Naive B cell (primary cell): ENCODE data around the gene TMCC3. TPM values are rescaled to one million over a fixed set of nuclear protein-coding genes. Genes with fewer than 3 reads are reported as not detected.

Source experiments
- ATAC-seq, 2 donors: fragments of 150-1000 bp; cut with Tn5 transposase; 2 replicates each; pipeline ENCODE4 v1.10.0; 2021; ENCODE audit warnings: low read depth in 2 of 2, mild to moderate bottlenecking in 2 of 2, moderate library complexity in 2 of 2
- DNase-seq: peaks from one replicate; pipeline ENCODE4 v3.0.0; 2022
- H3K27ac Mint-ChIP-seq, 6 donors: one replicate each; pipeline ENCODE4 v1.8.0; 2020 to 2022; ENCODE audit warnings: mild to moderate bottlenecking in 6 of 6, mixed read lengths in 6 of 6, moderate library complexity in 5 of 6, inconsistent platforms in 2 of 6
- H3K27me3 Mint-ChIP-seq, 3 donors: one replicate each; pipeline ENCODE4 v1.8.0; 2021 to 2022; ENCODE audit warnings: mixed read lengths in 3 of 3, mild to moderate bottlenecking in 1 of 3
- H3K36me3 Mint-ChIP-seq, 2 donors: one replicate each; pipeline ENCODE4 v1.8.0; 2020 to 2022; ENCODE audit warnings: mixed read lengths in 2 of 2, inconsistent platforms in 1 of 2, mild to moderate bottlenecking in 1 of 2
- H3K4me1 Mint-ChIP-seq, 3 donors: one replicate each; pipeline ENCODE4 v1.8.0; 2020 to 2022; ENCODE audit warnings: mixed read lengths in 3 of 3, inconsistent platforms in 1 of 3, mild to moderate bottlenecking in 1 of 3, moderate library complexity in 1 of 3
- H3K4me3 Mint-ChIP-seq, 8 donors: one replicate each; pipeline ENCODE4 v1.8.0; 2020 to 2022; ENCODE audit warnings: mild to moderate bottlenecking in 8 of 8, mixed read lengths in 8 of 8, moderate library complexity in 8 of 8, inconsistent platforms in 2 of 8
- H3K9me3 Mint-ChIP-seq, 7 donors: one replicate each; pipeline ENCODE4 v1.8.0; 2020 to 2022; ENCODE audit warnings: mixed read lengths in 7 of 7, mild to moderate bottlenecking in 5 of 7, inconsistent platforms in 2 of 7, moderate library complexity in 1 of 7
- polyA plus RNA-seq, 6 donors: library from polyadenylated mRNA; unstranded; fragments of 300-500 nt; fragmentation: Illumina TruSeq; gene quantifications; one replicate each; pipeline ENCODE4 v1.2.3, GENCODE V29; 2021; ENCODE audit warnings: low read depth in 6 of 6

TMCC3 gene
- polyA plus RNA-seq, 6 donors from 2014 or later = 8.4 to 21.7 (median 13.5) TPM

DNA sequence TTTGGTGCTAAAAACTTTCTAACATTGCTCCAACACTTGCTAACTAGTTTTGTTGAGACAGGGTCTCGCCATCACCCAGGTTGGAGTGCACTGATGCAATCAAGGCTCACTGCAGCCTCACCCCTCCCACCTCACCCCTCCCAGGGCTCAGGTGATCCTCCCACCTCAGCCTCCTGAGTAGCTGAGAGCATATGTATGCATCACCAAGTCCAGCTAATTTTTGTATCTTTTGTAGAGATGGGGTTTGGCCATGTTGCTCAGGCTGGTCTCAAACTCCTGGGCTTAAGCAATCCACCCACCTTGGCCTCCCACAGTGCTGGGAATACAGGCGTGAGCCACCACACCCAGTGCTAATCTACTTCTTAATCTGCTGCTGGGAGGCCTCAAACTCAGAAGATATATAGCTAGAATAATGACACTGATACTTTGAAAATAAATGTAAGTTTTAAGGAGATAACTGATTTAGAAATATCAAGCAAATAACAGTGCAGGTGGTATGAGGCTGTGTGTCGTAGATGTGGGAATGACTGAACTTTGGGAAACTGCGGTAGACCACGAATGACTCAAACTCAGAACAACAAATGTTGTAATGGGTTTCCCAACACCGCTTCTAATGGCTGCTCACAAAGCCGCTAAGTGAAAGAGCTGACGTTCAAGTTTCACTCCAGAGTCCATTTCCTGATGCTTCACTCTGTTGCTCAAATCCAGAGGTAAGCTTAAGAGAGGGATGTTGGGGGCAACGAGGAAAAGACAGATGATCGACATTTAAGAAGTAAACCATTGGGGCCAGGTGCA is 10.0 kb downstream of the TMCC3 start:
- ATAC-seq = no peak
- Mint-ChIP-seq H3K27ac (peak overlapping the region in 1 of 6 donors; percentile 19), H3K36me3 (no peaks in the 10 kb centered on the region), H3K27me3 (no peaks in the 10 kb centered on the region), H3K4me3 (no peak overlapping the region), H3K4me1 (peaks cover 16 to 28% (median 19%) of the 10 kb centered on the region in 3 donors), H3K9me3 (no peaks in the 10 kb centered on the region)
- no peak for DNase-seq

- H3K4me1 Mint-ChIP-seq = peaks cover 0 to 10% (median 4%) of the 10 kb centered on the region in 3 donors
- ATAC-seq (no peak), DNase-seq (no peak)
- no peak overlapping the region for H3K27ac Mint-ChIP-seq
- no peak overlapping the region for H3K4me3 Mint-ChIP-seq
- H3K27me3 Mint-ChIP-seq = no peaks in the 10 kb centered on the region
- H3K36me3 Mint-ChIP-seq = no peaks in the 10 kb centered on the region
- H3K9me3 Mint-ChIP-seq = no peaks in the 10 kb centered on the region
Observed at GRCh38 chr12:94638521-94638920, 11.8 kb downstream of the TMCC3 start.

GRCh38 chr12:94637390-94638113 is 12.8 kb downstream of the TMCC3 start:
- H3K4me1 Mint-ChIP-seq = peaks cover 0 to 4% (median 0%) of the 10 kb centered on the region in 3 donors
- no peaks in the 10 kb centered on the region for H3K9me3 Mint-ChIP-seq
- H3K36me3 Mint-ChIP-seq = no peaks in the 10 kb centered on the region
- ATAC-seq (no peak), DNase-seq (no peak)
- H3K4me3 Mint-ChIP-seq = no peak overlapping the region
- peak overlapping the region in 2 of 6 donors; percentile 57 to 75 for H3K27ac Mint-ChIP-seq
- no peaks in the 10 kb centered on the region for H3K27me3 Mint-ChIP-seq

GRCh38 chr12:94636462-94637085 is 13.8 kb downstream of the TMCC3 start:
- Mint-ChIP-seq H3K27me3 (no peaks in the 10 kb centered on the region), H3K4me3 (no peak overlapping the region), H3K36me3 (no peaks in the 10 kb centered on the region), H3K27ac (peak overlapping the region in 1 of 6 donors; percentile 14), H3K9me3 (no peaks in the 10 kb centered on the region), H3K4me1 (peaks cover 0 to 4% (median 0%) of the 10 kb centered on the region in 3 donors)
- DNase-seq (no peak), ATAC-seq (no peak)

GRCh38 chr12:94634717-94635116 is 15.6 kb downstream of the TMCC3 start:
- no peaks in the 10 kb centered on the region for H3K9me3 Mint-ChIP-seq
- H3K36me3 Mint-ChIP-seq = no peaks in the 10 kb centered on the region
- ATAC-seq (no peak), DNase-seq (no peak)
- H3K4me3 Mint-ChIP-seq = no peak overlapping the region
- H3K27ac Mint-ChIP-seq = no peak overlapping the region
- no peaks in the 10 kb centered on the region for H3K27me3 Mint-ChIP-seq
- no peaks in the 10 kb centered on the region for H3K4me1 Mint-ChIP-seq

DNA sequence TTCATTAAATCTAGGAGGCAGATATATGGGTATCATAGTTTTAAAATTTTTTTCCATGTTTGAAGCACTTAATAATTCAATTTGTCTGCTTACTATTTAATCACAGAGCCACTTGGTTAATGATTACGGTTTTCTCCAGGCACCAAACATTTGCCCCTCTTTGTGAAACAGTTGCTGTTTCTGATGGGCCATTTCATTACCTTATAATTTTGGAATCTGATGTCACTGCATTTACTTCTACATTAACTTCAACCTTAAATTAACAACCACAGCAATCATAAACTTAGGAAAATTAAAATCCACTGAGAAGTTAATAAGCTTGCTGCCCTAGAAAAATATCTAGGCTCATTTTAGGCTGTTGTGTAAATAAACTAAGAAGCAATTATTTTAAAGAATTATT is 17.0 kb downstream of the TMCC3 start:
- Mint-ChIP-seq H3K9me3 (no peaks in the 10 kb centered on the region), H3K36me3 (peaks cover 0 to 2% of the 10 kb centered on the region in 2 donors), H3K27me3 (no peaks in the 10 kb centered on the region), H3K4me3 (no peak overlapping the region), H3K4me1 (peaks cover 0 to 1% (median 0%) of the 10 kb centered on the region in 3 donors), H3K27ac (no peak overlapping the region)
- ATAC-seq = no peak
- DNase-seq = no peak

DNA sequence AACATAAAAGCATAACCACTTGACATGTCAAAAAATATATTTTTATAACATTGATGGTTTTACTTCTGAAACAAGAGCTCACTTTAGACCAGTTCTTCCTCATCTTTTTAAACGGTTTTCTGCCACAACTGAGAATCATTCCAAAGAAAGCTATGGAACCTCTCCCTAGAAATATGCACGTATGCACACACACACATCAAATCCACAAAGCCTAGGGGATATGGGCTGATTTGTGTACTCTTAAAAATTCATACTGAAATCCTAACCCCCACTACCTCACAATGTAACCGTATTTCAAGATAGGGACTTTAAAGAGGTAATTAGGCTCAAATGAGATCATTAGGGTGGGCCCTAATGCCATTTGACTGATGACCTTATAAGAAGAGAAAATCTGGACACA is 19.3 kb downstream of the TMCC3 start:
- no peak for ATAC-seq
- Mint-ChIP-seq H3K9me3 (peaks cover 6 to 12% (median 7%) of the 10 kb centered on the region in 7 donors), H3K27me3 (no peaks in the 10 kb centered on the region), H3K36me3 (peaks cover 3 to 18% of the 10 kb centered on the region in 2 donors), H3K27ac (peak overlapping the region in 1 of 6 donors; percentile 28), H3K4me3 (no peak overlapping the region), H3K4me1 (peaks cover 0 to 8% (median 8%) of the 10 kb centered on the region in 3 donors)
- DNase-seq = no peak

GRCh38 chr12:94628819-94629472 is 21.4 kb downstream of the TMCC3 start:
- Mint-ChIP-seq H3K27ac (no peak overlapping the region), H3K27me3 (no peaks in the 10 kb centered on the region), H3K4me3 (no peak overlapping the region), H3K4me1 (peaks cover 0 to 8% (median 8%) of the 10 kb centered on the region in 3 donors), H3K9me3 (peaks cover 7 to 16% (median 12%) of the 10 kb centered on the region in 7 donors), H3K36me3 (peaks cover 8 to 23% of the 10 kb centered on the region in 2 donors)
- ATAC-seq = no peak
- no peak for DNase-seq

DNA sequence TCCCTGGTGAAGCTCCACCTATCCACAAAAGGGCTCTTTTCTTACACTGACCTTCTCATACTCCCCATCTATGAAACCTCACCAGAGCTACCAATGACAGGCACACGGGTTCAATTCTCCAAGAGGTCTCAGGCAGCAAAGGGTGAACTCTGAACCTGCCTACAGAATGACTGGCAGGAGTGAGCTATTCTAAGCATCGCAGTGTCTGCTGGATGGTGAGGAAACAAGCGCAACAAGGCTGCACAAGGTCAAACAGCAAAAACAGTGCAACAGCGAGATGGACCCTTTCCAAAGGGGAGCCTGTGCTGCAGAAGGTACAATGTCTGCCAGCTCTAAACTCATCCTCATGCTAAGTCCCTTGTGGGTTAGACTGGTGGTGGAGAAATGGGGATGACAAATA is 22.0 kb downstream of the TMCC3 start:
- DNase-seq (no peak), ATAC-seq (no peak)
- H3K4me3 Mint-ChIP-seq = no peak overlapping the region
- H3K27ac Mint-ChIP-seq = no peak overlapping the region
- peaks cover 7 to 16% (median 12%) of the 10 kb centered on the region in 7 donors for H3K9me3 Mint-ChIP-seq
- no peaks in the 10 kb centered on the region for H3K27me3 Mint-ChIP-seq
- H3K36me3 Mint-ChIP-seq = peaks cover 8 to 23% of the 10 kb centered on the region in 2 donors
- H3K4me1 Mint-ChIP-seq = peaks cover 0 to 8% (median 8%) of the 10 kb centered on the region in 3 donors

DNA sequence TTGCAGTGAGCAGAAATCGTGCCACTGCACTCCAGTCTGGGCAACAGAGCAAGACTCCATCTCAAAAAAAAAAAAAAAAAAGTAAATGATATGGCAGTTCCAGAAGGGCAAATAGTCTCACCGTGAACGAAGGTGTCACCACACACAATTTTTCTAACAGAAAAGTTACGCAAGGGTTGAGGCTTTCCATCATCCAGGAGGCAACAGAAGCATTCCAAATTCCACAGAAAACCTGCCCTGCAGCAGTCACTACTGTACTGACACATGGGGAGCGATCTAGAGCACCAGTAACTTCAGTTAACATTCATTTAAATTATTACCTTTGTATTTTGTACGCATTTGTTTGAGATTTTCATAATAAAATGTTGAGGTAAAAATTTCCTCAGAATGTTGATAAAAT is 24.8 kb downstream of the TMCC3 start:
- H3K4me3 Mint-ChIP-seq = no peak overlapping the region
- peaks cover 7 to 16% (median 12%) of the 10 kb centered on the region in 7 donors for H3K9me3 Mint-ChIP-seq
- ATAC-seq (no peak), DNase-seq (no peak)
- H3K27me3 Mint-ChIP-seq = no peaks in the 10 kb centered on the region
- peaks cover 18 to 25% (median 22%) of the 10 kb centered on the region in 3 donors for H3K4me1 Mint-ChIP-seq
- peaks cover 8 to 23% of the 10 kb centered on the region in 2 donors for H3K36me3 Mint-ChIP-seq
- no peak overlapping the region for H3K27ac Mint-ChIP-seq

DNA sequence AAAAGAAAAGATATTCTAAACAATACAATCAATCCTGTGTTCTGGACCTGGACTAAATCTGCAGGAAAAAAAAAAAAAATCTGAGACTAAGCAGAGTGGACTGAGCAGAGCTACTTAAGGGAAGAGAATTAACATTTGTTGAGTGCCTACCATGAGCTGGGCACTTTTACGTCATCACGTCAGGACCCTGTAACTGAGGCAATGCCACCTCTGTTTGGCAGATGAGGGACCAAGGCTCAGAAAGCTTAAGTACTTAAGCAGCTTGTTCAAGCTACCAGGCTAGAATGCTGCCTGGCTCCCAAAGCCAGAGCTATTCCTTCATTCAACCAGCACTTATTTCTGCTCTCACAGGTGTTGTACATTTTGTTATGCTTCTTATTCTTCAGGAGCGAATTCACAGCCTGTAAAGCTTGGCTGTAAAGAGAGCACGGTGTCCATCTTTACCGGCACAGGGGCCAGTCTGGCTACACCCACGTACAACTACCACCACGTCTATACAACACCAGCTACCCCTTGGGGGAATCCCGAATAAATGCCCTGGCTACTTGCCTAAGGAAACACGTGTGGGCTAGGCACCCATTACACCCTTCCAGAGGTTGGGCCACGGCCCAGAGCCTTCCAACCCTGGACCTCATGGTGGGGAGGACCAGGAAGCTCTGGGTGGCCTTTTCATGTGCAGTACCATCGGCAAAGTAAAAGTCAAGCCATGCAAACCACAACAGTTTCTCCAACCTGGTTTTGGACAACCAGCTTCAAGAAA is 27.0 kb downstream of the TMCC3 start:
- Mint-ChIP-seq H3K4me3 (no peak overlapping the region), H3K27ac (peak overlapping the region in 2 of 6 donors; percentile 18 to 32), H3K9me3 (peaks cover 7 to 16% (median 12%) of the 10 kb centered on the region in 7 donors), H3K4me1 (peaks cover 18 to 25% (median 24%) of the 10 kb centered on the region in 3 donors), H3K27me3 (no peaks in the 10 kb centered on the region), H3K36me3 (peaks cover 8 to 21% of the 10 kb centered on the region in 2 donors)
- no peak for ATAC-seq
- DNase-seq = no peak

- peak overlapping the region in 4 of 6 donors; percentile 36 to 75 (median 56) for H3K27ac Mint-ChIP-seq
- peaks cover 8 to 13% of the 10 kb centered on the region in 2 donors for H3K36me3 Mint-ChIP-seq
- H3K4me3 Mint-ChIP-seq = peak overlapping the region in 5 of 8 donors; percentile 54 to 88 (median 75)
- DNase-seq = no peak
- H3K9me3 Mint-ChIP-seq = peaks cover 3 to 13% (median 12%) of the 10 kb centered on the region in 7 donors
- H3K27me3 Mint-ChIP-seq = no peaks in the 10 kb centered on the region
- peaks cover 18 to 23% (median 21%) of the 10 kb centered on the region in 3 donors for H3K4me1 Mint-ChIP-seq
- no peak for ATAC-seq
Observed at GRCh38 chr12:94622475-94622874, 27.9 kb downstream of the TMCC3 start.
